Fibroblast of lung (primary cell): ENCODE measurements around the gene SMNDC1. TPM values are rescaled to one million over a fixed set of nuclear protein-coding genes. Genes with fewer than 3 reads are reported as not detected.

Source experiments
- DNase-seq, 2 donors: peaks; one replicate each; pipeline versions ENCODE4 v3.0.0 to v3.0.0-alpha.2; 2010; ENCODE audit warnings: low read depth in 2 of 2
- H2AFZ ChIP-seq: 2 replicates; pipeline ENCODE4 v1.5.1; 2012; ENCODE audit warnings: low read length, control low read depth, inconsistent platforms
- H3K27ac ChIP-seq: 2 replicates; pipeline ENCODE4 v1.5.1; 2011; ENCODE audit warnings: low read length, control low read depth; ENCODE audit not compliant: insufficient read depth
- H3K27me3 ChIP-seq: 2 replicates; pipeline ENCODE4 v1.5.1; 2011; ENCODE audit warnings: mild to moderate bottlenecking, low read length; ENCODE audit not compliant: control insufficient read depth, insufficient read depth
- H3K36me3 ChIP-seq: 2 replicates; pipeline ENCODE4 v1.5.1; 2011; ENCODE audit warnings: low read length; ENCODE audit not compliant: control insufficient read depth, insufficient read depth
- H3K4me1 ChIP-seq: 2 replicates; pipeline ENCODE4 v1.5.1; 2011; ENCODE audit warnings: low read length; ENCODE audit not compliant: control insufficient read depth, insufficient read depth; ENCODE audit errors: extremely low read depth
- H3K4me2 ChIP-seq: 2 replicates; pipeline ENCODE4 v1.5.1; 2011; ENCODE audit warnings: low read length, control low read depth; ENCODE audit not compliant: insufficient read depth; ENCODE audit errors: extremely low read depth
- H3K4me3 ChIP-seq, 4 experiments: fragments of 200-600 bp in 1 of 4; sonication (generic) in 1 of 4; replicated peaks in 1 of 4; 2 replicates each; pipeline ENCODE4 v1.5.1; 2011 to 2016; ENCODE audit warnings: low read length in 4 of 4, low read depth in 3 of 4, mild to moderate bottlenecking in 3 of 4, control low read depth in 2 of 4, inconsistent platforms in 1 of 4, mixed read lengths in 1 of 4; ENCODE audit not compliant: insufficient read depth in 1 of 4; ENCODE audit errors: control extremely low read depth in 1 of 4
- H3K79me2 ChIP-seq: 2 replicates; pipeline ENCODE4 v1.5.1; 2012; ENCODE audit warnings: mild to moderate bottlenecking, low read length, inconsistent platforms; ENCODE audit not compliant: control insufficient read depth, insufficient read depth
- H3K9ac ChIP-seq: 2 replicates; pipeline ENCODE4 v1.5.1; 2011; ENCODE audit warnings: mild to moderate bottlenecking, low read length, control low read depth; ENCODE audit not compliant: insufficient read depth
- H3K9me3 ChIP-seq: 2 replicates; pipeline ENCODE4 v1.5.1; 2012; ENCODE audit warnings: low read depth, low read length; ENCODE audit not compliant: control insufficient read depth, insufficient read depth
- H4K20me1 ChIP-seq: 2 replicates; pipeline ENCODE4 v1.5.1; 2011; ENCODE audit warnings: low read length; ENCODE audit not compliant: control insufficient read depth, insufficient read depth; ENCODE audit errors: extremely low read depth
- CTCF ChIP-seq, 2 donors: IDR thresholded peaks in 1 of 2; conservative IDR thresholded peaks in 1 of 2; 1 replicate in 1 of 2; 2 replicates in 1 of 2; pipeline ENCODE4 v1.5.1; 2011 to 2012; ENCODE audit warnings: low read length in 2 of 2, control low read depth in 1 of 2, inconsistent platforms in 1 of 2, low read depth in 1 of 2, mild to moderate bottlenecking in 1 of 2
- EZH2 ChIP-seq: IDR thresholded peaks from 2 replicates; pipeline ENCODE4 v1.5.1; 2012; ENCODE audit warnings: low read length, control low read depth, mild to moderate bottlenecking; ENCODE audit errors: missing control alignments
- polyA plus RNA-seq, 2 donors: library from polyadenylated mRNA; depleted of rRNA in 1 of 2; stranded (reverse) in 1 of 2; unstranded in 1 of 2; fragments of >200 nt; gene quantifications; 2 replicates each; pipeline ENCODE4 v1.2.1, GENCODE V29; 2011 to 2012; ENCODE audit warnings: missing spikeins in 1 of 2
- total RNA-seq: library from RNA; depleted of rRNA; stranded (reverse); fragments of >200 nt; gene quantifications from 2 replicates; pipeline ENCODE4 v1.2.1, GENCODE V29; 2014

SMNDC1 gene
- total and polyA plus RNA-seq, 2 donors (not counting 1 experiment from before 2014, with no cell fraction given), result 8.9 to 19.4 TPM

- H3K4me3 ChIP-seq, result no peak overlapping the region
- H3K36me3 ChIP-seq, result no peaks in the 10 kb centered on the region
- no peak overlapping the region for H2AFZ ChIP-seq
- H4K20me1 ChIP-seq, result no peaks in the 10 kb centered on the region
- H3K27me3 ChIP-seq, result no peaks in the 10 kb centered on the region
- no peak overlapping the region for H3K4me2 ChIP-seq
- H3K27ac ChIP-seq, result no peak overlapping the region
- H3K79me2 ChIP-seq, result no peaks in the 10 kb centered on the region
- no peaks in the 10 kb centered on the region for H3K9me3 ChIP-seq
- no peak for DNase-seq
- no peak overlapping the region for H3K9ac ChIP-seq
- no peaks in the 10 kb centered on the region for H3K4me1 ChIP-seq
- no peak for TF ChIP-seq CTCF (conservative IDR thresholded peaks at IDR 0.05 in 1 of 2, IDR thresholded peaks at IDR 0.05 in 1 of 2; ENCODE audit: low read depth in 1 of 2, low read length in 2 of 2)
- TF ChIP-seq EZH2, result no peak
These were observed 45.4 kb downstream of the SMNDC1 start for GRCh38 chr10:110259317-110259716.

GRCh38 chr10:110258542-110258941 lies 46.2 kb downstream of the SMNDC1 start:
- Histone ChIP-seq H3K4me1 (no peaks in the 10 kb centered on the region), H3K27ac (no peak overlapping the region), H3K4me2 (no peak overlapping the region), H2AFZ (no peak overlapping the region), H3K36me3 (no peaks in the 10 kb centered on the region), H3K79me2 (no peaks in the 10 kb centered on the region), H3K9me3 (no peaks in the 10 kb centered on the region), H3K27me3 (no peaks in the 10 kb centered on the region), H3K9ac (no peak overlapping the region), H3K4me3 (no peak overlapping the region), H4K20me1 (no peaks in the 10 kb centered on the region)
- no peak for DNase-seq
- TF ChIP-seq EZH2 (no peak), CTCF (conservative IDR thresholded peaks at IDR 0.05 in 1 of 2, IDR thresholded peaks at IDR 0.05 in 1 of 2; ENCODE audit: low read depth in 1 of 2, low read length in 2 of 2) (no peak)

- TF ChIP-seq EZH2 (no peak), CTCF (conservative IDR thresholded peaks at IDR 0.05 in 1 of 2, IDR thresholded peaks at IDR 0.05 in 1 of 2; ENCODE audit: low read depth in 1 of 2, low read length in 2 of 2) (no peak)
- no peaks in the 10 kb centered on the region for H3K79me2 ChIP-seq
- no peak for DNase-seq
These were observed 50.3 kb downstream of the SMNDC1 start for GRCh38 chr10:110254467-110254866.

More at GRCh38 chr10:110254467-110254866, 50.3 kb downstream of the SMNDC1 start:
- Histone ChIP-seq H3K27me3 (no peaks in the 10 kb centered on the region), H3K9ac (no peak overlapping the region), H3K9me3 (no peaks in the 10 kb centered on the region), H3K36me3 (no peaks in the 10 kb centered on the region), H3K4me2 (no peak overlapping the region), H3K4me3 (no peak overlapping the region), H3K4me1 (no peaks in the 10 kb centered on the region), H3K27ac (no peak overlapping the region), H2AFZ (no peak overlapping the region), H4K20me1 (no peaks in the 10 kb centered on the region)
